Measurements from ENCODE around the gene ZCWPW1.

GRCh38 chr7:100393233-100393905, 35.1 kb downstream of the ZCWPW1 start:
- TF ChIP-seq EZH2 (IDR thresholded peaks at IDR 0.05; ENCODE audit: borderline replicate concordance) = no peak
- TF ChIP-seq CTCF (IDR thresholded peaks at IDR 0.05; ENCODE audit: poor library complexity) = no peak
